Neural cell (in vitro differentiated cells): ENCODE results near the gene TMEM126B.

ENCODE experiments used
- EP300 ChIP-seq: fragments of 450-650 bp; conservative IDR thresholded peaks from 2 replicates; pipeline ENCODE4 v1.6.1; 2014; ENCODE audit warnings: antibody characterized with exemption, mild to moderate bottlenecking, moderate library complexity; ENCODE audit not compliant: poor library complexity, severe bottlenecking
- POLR2AphosphoS5 ChIP-seq: IDR thresholded peaks from 2 replicates; pipeline ENCODE4 v1.6.1; 2012

DNA sequence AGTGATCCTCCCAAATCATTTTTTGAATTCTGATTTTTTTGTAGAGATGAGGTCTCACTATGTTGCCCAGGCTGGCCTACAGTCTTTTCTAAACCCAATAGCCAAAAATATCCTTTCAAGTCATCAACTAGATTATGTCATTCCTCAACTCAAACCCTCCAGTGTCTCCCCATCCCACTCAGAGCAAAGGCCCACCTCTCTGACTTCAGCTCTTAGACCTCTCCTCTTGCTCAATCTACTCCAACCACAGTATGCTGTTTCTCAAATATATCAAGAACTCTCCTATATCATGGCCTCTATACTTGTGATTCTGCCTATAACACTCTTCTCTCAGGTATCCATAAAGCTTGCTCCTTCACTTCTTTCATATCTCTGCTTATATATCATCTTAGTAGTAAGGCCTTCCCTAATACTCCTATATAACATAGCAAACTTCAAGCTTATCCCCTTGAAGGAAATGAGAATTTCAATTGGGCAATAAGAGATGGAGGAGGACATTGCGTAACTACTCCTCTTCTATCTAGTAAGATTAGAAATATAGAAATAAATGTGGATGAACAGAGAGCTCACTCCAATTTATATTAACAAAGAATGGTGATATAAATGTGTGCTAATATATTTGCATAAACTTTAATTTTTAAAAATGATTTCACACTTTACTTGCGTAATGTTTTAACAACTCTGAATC is 25.7 kb upstream of the TMEM126B start:
- TF ChIP-seq POLR2AphosphoS5 (no peak), EP300 (no peak)
